Parathyroid adenoma (tissue), 2 donors: ENCODE results near the gene TENM4.

Source experiments
- H2AFZ ChIP-seq: fragments of 300-600 bp; sonication (generic); one replicate; pipeline ENCODE4 v1.7.0; 2017; ENCODE audit warnings: antibody characterized with exemption, mild to moderate bottlenecking
- H3K27ac ChIP-seq: fragments of 300-600 bp; sonication (generic); one replicate; pipeline ENCODE4 v1.7.0; 2017
- H3K27me3 ChIP-seq: fragments of 300-600 bp; sonication (generic); one replicate; pipeline ENCODE4 v1.7.0; 2017; ENCODE audit warnings: low read length; ENCODE audit not compliant: control insufficient read depth, insufficient read depth
- H3K36me3 ChIP-seq: fragments of 300-600 bp; sonication (generic); one replicate; pipeline ENCODE4 v1.7.0; 2017; ENCODE audit warnings: low read length; ENCODE audit not compliant: control insufficient read depth, insufficient read depth
- H3K4me1 ChIP-seq: fragments of 300-600 bp; sonication (generic); one replicate; pipeline ENCODE4 v1.7.0; 2017; ENCODE audit warnings: control low read depth
- H3K4me2 ChIP-seq: fragments of 300-600 bp; sonication (generic); one replicate; pipeline ENCODE4 v1.7.0; 2017; ENCODE audit warnings: low read length
- H3K4me3 ChIP-seq: fragments of 300-600 bp; sonication (generic); one replicate; pipeline ENCODE4 v1.7.0; 2017; ENCODE audit warnings: low read depth, low read length
- H3K79me2 ChIP-seq: fragments of 300-600 bp; sonication (generic); one replicate; pipeline ENCODE4 v1.7.0; 2017; ENCODE audit warnings: control low read depth
- H3K9ac ChIP-seq: fragments of 300-600 bp; sonication (generic); one replicate; pipeline ENCODE4 v1.7.0; 2017; ENCODE audit warnings: mild to moderate bottlenecking
- H3K9me3 ChIP-seq: fragments of 300-600 bp; sonication (generic); one replicate; pipeline ENCODE4 v1.7.0; 2017; ENCODE audit warnings: low read length; ENCODE audit not compliant: control insufficient read depth
- CTCF ChIP-seq: fragments of 300-600 bp; sonication (generic); IDR thresholded peaks from one replicate; pipeline ENCODE4 v1.7.0; 2017; ENCODE audit warnings: antibody characterized with exemption, mild to moderate bottlenecking
- donor health status: primary hyperparathyroidism.

TENM4 gene

GRCh38 chr11:78825591-78826020, 615.2 kb downstream of the TENM4 start:
- no peak overlapping the region for H3K9ac ChIP-seq
- H3K4me2 ChIP-seq, result no peak overlapping the region
- no peak overlapping the region for H3K4me3 ChIP-seq
- H2AFZ ChIP-seq, result no peak overlapping the region
- no peaks in the 10 kb centered on the region for H3K79me2 ChIP-seq
- TF ChIP-seq CTCF, result no peak
- H3K27me3 ChIP-seq, result no peaks in the 10 kb centered on the region
- H3K4me1 ChIP-seq, result peaks cover 4% of the 10 kb centered on the region
- H3K36me3 ChIP-seq, result no peaks in the 10 kb centered on the region
- H3K27ac ChIP-seq, result no peak overlapping the region
- H3K9me3 ChIP-seq, result no peaks in the 10 kb centered on the region

- Histone ChIP-seq H3K4me2 (no peak overlapping the region), H3K4me3 (no peak overlapping the region), H3K27ac (no peak overlapping the region), H3K27me3 (no peaks in the 10 kb centered on the region), H3K9me3 (no peaks in the 10 kb centered on the region), H3K4me1 (peaks cover 10% of the 10 kb centered on the region), H2AFZ (no peak overlapping the region), H3K79me2 (no peaks in the 10 kb centered on the region), H3K9ac (no peak overlapping the region), H3K36me3 (no peaks in the 10 kb centered on the region)
- TF ChIP-seq CTCF, result no peak
Observed at GRCh38 chr11:78823588-78823987, 617.2 kb downstream of the TENM4 start.

- no peak overlapping the region for H3K27ac ChIP-seq
- H3K79me2 ChIP-seq, result no peaks in the 10 kb centered on the region
- H3K4me2 ChIP-seq, result peak overlapping the region; percentile 26
- no peak overlapping the region for H2AFZ ChIP-seq
- H3K4me1 ChIP-seq, result peaks cover 10% of the 10 kb centered on the region
- H3K36me3 ChIP-seq, result no peaks in the 10 kb centered on the region
- no peak for TF ChIP-seq CTCF
- no peaks in the 10 kb centered on the region for H3K27me3 ChIP-seq
- H3K9me3 ChIP-seq, result no peaks in the 10 kb centered on the region
- no peak overlapping the region for H3K9ac ChIP-seq
- H3K4me3 ChIP-seq, result no peak overlapping the region
Observed at GRCh38 chr11:78822931-78823423, 617.9 kb downstream of the TENM4 start.

- peaks cover 10% of the 10 kb centered on the region for H3K4me1 ChIP-seq
- H3K27me3 ChIP-seq, result no peaks in the 10 kb centered on the region
- no peaks in the 10 kb centered on the region for H3K79me2 ChIP-seq
- H3K27ac ChIP-seq, result no peak overlapping the region
- no peak overlapping the region for H3K9ac ChIP-seq
- no peak overlapping the region for H3K4me2 ChIP-seq
- H3K4me3 ChIP-seq, result no peak overlapping the region
- H3K9me3 ChIP-seq, result no peaks in the 10 kb centered on the region
- no peaks in the 10 kb centered on the region for H3K36me3 ChIP-seq
- TF ChIP-seq CTCF, result no peak
- no peak overlapping the region for H2AFZ ChIP-seq
Observed at GRCh38 chr11:78821371-78822306, 619.2 kb downstream of the TENM4 start.
